ENCODE measurements around the gene MCC.
"Not testable (repeated sequence)": the region's sequence is repeated elsewhere in the genome, so short reads cannot be mapped to it uniquely, and the experiment has no call there.

MCC gene

GRCh38 chr5:113092683-113093082 lies 395.6 kb downstream of the MCC start:
- no peak for DNase-seq

GRCh38 chr5:113091622-113092021 lies 396.6 kb downstream of the MCC start:
- no peak for DNase-seq

GRCh38 chr5:113090336-113091106 lies 397.7 kb downstream of the MCC start:
- no peak for DNase-seq

- no peak for DNase-seq
These were observed 398.5 kb downstream of the MCC start for GRCh38 chr5:113089653-113090335.

- DNase-seq: no peak
These were observed 400.2 kb downstream of the MCC start for GRCh38 chr5:113087976-113088514.

GRCh38 chr5:113085880-113086409 lies 402.3 kb downstream of the MCC start:
- DNase-seq: no peak

- DNase-seq: no peak
These were observed 403.2 kb downstream of the MCC start for GRCh38 chr5:113085084-113085414.

GRCh38 chr5:113084402-113085083 lies 403.7 kb downstream of the MCC start:
- peak; percentile 10 for DNase-seq

GRCh38 chr5:113083481-113083880 lies 404.8 kb downstream of the MCC start:
- no peak for DNase-seq

- no peak for DNase-seq
These were observed 405.7 kb downstream of the MCC start for GRCh38 chr5:113082547-113082905.

GRCh38 chr5:113081881-113082546 lies 406.2 kb downstream of the MCC start:
- DNase-seq: no peak

- no peak for DNase-seq
These were observed 407.0 kb downstream of the MCC start for GRCh38 chr5:113081091-113081839.

- DNase-seq: not testable (repeated sequence)
These were observed 411.6 kb downstream of the MCC start for GRCh38 chr5:113076649-113077048.

GRCh38 chr5:113075019-113075418 lies 413.2 kb downstream of the MCC start:
- no peak for DNase-seq

- not testable (repeated sequence) for DNase-seq
These were observed 414.6 kb downstream of the MCC start for GRCh38 chr5:113073629-113074034.

- no peak for DNase-seq
These were observed 416.9 kb downstream of the MCC start for GRCh38 chr5:113071401-113071800.

GRCh38 chr5:113070901-113071300 lies 417.4 kb downstream of the MCC start:
- no peak for DNase-seq

GRCh38 chr5:113068559-113068958 lies 419.7 kb downstream of the MCC start:
- DNase-seq: no peak

GRCh38 chr5:113067635-113068344 lies 420.5 kb downstream of the MCC start:
- DNase-seq: no peak

GRCh38 chr5:113065626-113066025 lies 422.6 kb downstream of the MCC start:
- no peak for DNase-seq

- DNase-seq: no peak
These were observed 423.4 kb downstream of the MCC start for GRCh38 chr5:113064806-113065205.

GRCh38 chr5:113063927-113064326 lies 424.3 kb downstream of the MCC start:
- no peak for DNase-seq
